Measurements from ENCODE around the gene TMED4. TPM values are rescaled to one million over a fixed set of nuclear protein-coding genes. Genes with fewer than 3 reads are reported as not detected.
A peak's percentile ranks its signal among the peaks of the same experiment; 100 is the strongest.

The TMED4 gene
- total and polyA plus RNA-seq, 2 of the 13 experiments (the other 11 are each of a cell fraction or from before 2014, with no cell fraction given): 81.4 to 109 TPM

DNA sequence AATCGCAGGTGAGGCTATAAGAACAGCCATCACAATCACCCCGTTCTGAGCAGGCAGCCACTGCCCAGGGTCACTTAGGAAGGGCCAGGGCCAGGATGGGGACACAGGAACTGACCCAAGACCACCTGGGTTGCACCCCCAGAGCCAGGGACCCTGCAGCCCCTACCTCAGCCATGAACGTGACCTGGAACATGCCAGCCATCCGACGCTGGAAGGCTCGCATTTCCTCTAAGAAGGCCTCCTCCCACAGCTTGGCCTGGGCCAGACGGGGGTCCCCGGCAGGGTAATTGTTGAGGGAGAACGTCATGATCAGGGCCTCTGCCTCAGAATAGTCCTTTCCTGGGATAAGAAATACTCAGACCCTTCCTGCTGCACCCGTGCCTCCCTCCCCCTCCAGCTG is 45.9 kb downstream of the TMED4 start:
- WGBS (ENCODE audit: low lambda C conversion rate): 76% methylated on average over 4 of the region's 10 CpGs
- Histone ChIP-seq H3K4me3 (replicated peaks in 1 of 3; ENCODE audit: insufficient read depth in 1 of 3, low read depth in 2 of 3, low read length in 3 of 3) (0 out of 6 replicates have a peak overlapping the region, but pooled peaks of 1 of the 3 experiments have one; percentile 22), H3K9ac (ENCODE audit: insufficient read depth, low read depth, low read length) (no peak overlapping the region), H3K9me3 (ENCODE audit: low read length) (no peaks in the 10 kb centered on the region), H2AFZ (ENCODE audit: low read length) (no peak overlapping the region), H3K79me2 (ENCODE audit: insufficient read depth, low read length) (peaks cover 61% of the 10 kb centered on the region), H4K20me1 (ENCODE audit: insufficient read depth, low read length) (peaks cover 19% of the 10 kb centered on the region), H3K4me1 (ENCODE audit: insufficient read depth, low read length) (peaks cover 75% of the 10 kb centered on the region), H3K36me3 (replicated peaks in 1 of 2; ENCODE audit: control insufficient read depth in 1 of 2, insufficient read depth in 2 of 2, low read length in 2 of 2) (peaks cover 6 to 41% of the 10 kb centered on the region in 2 experiments), H3K27me3 (ENCODE audit: control insufficient read depth in 1 of 2, insufficient read depth in 2 of 2, low read length in 2 of 2) (no peaks in the 10 kb centered on the region), H3K4me2 (ENCODE audit: low read depth, low read length) (peak overlapping the region; percentile 98), H3K27ac (ENCODE audit: extremely low read length, insufficient read depth, low read length) (no peak overlapping the region)
- in situ Hi-C loops (cut with HindIII; ENCODE audit: extremely low pct_ligation_motif_present, low pct_unique_long_range_greater_than_20kb) (no loop called here), intact Hi-C loops (cut with micrococcal nuclease; ENCODE audit: unreplicated experiment) (no loop called here)
- no TSS peak for BruUV-seq (replicated peaks)
- DNase-seq (ENCODE audit: low spot score) (no peak), ATAC-seq (no peak), FAIRE-seq (no peak)
- TF ChIP-seq PCBP1 (IDR thresholded peaks at IDR 0.05; ENCODE audit: borderline replicate concordance, low read depth, low read length) (0 out of 2 replicates have a peak, but pooled peaks have one; percentile 11), MTA1 (CRISPR knock-in tag; IDR thresholded peaks at IDR 0.05; ENCODE audit: borderline replicate concordance) (no peak)
- ChIA-PET CTCF (ENCODE audit: low intra/inter-chr PET ratio, low total read pairs) (no interaction called here), POLR2A (interaction anchor here (1.4 kb wide), 1 partner anchor 38 kb away, joined by 6 read pairs; the partner anchor contains the start of gene DDX56)

DNA sequence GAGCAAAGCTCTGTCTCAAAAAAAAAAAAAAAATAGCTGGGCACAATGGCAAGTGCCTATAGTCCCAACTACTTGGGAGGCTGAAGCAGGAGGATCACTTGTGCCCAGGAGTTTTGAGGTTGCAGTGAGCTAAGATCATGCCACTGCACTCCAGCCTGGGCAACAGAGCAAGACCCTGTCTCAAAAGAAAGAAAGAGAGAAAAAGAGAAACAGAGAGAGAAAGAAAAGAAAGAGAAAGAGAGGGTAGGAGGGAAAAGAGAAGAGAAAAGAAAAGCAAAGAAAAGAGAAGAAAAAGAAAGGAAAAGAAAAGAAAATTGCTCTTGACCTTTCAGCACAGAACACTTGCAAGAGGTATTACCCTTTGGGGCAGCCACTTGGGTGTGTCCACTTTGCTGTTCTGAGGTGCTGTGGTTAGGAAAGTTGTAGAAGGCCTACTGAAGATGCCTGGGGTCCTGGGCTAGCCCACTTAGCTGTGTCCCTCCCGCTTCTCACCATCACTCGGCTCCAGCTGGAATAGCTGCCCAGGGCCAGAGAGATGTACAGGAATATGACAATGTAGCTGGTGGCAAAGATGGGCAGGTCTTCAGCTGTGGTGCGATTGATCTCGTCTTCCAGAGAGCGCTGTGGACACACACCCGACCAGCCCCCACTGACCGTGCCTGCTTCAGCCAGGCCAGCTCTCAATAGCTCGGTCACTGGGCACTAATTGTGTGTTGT is 46.5 kb downstream of the TMED4 start:
- H3K4me3 ChIP-seq (replicated peaks in 1 of 3; ENCODE audit: insufficient read depth in 1 of 3, low read depth in 2 of 3, low read length in 3 of 3): no peak overlapping the region
- intact Hi-C loops (cut with micrococcal nuclease; ENCODE audit: unreplicated experiment): no loop called here
- no peak overlapping the region for H3K9ac ChIP-seq (ENCODE audit: insufficient read depth, low read depth, low read length)
- ATAC-seq (no peak), FAIRE-seq (no peak), DNase-seq (ENCODE audit: low spot score) (no peak)
- peaks cover 72% of the 10 kb centered on the region for H3K4me1 ChIP-seq (ENCODE audit: insufficient read depth, low read length)
- BruUV-seq (replicated peaks): no TSS peak
- peaks cover 19% of the 10 kb centered on the region for H4K20me1 ChIP-seq (ENCODE audit: insufficient read depth, low read length)
- H3K79me2 ChIP-seq (ENCODE audit: insufficient read depth, low read length): peaks cover 56% of the 10 kb centered on the region
- CTCF ChIA-PET (ENCODE audit: low intra/inter-chr PET ratio, low total read pairs): interaction anchor here (2.5 kb wide), 1 partner anchor 30 kb away, joined by 14 read pairs; no protein-coding TSS in a partner anchor
- peak overlapping the region; percentile 98 for H3K4me2 ChIP-seq (ENCODE audit: low read depth, low read length)
- peaks cover 8 to 41% of the 10 kb centered on the region in 2 experiments for H3K36me3 ChIP-seq (replicated peaks in 1 of 2; ENCODE audit: control insufficient read depth in 1 of 2, insufficient read depth in 2 of 2, low read length in 2 of 2)
- no peaks in the 10 kb centered on the region for H3K9me3 ChIP-seq (ENCODE audit: low read length)
- WGBS (ENCODE audit: low lambda C conversion rate): 98% methylated on average over 8 of the region's 8 CpGs
- H3K27ac ChIP-seq (ENCODE audit: extremely low read length, insufficient read depth, low read length): no peak overlapping the region
- POLR2A ChIA-PET: interaction anchor here (1.4 to 1.8 kb wide), 3 partner anchors 30 to 47 kb away, joined by 5 to 6 read pairs (median 6); partner anchors contain the start of genes DDX56 and TMED4
- no peaks in the 10 kb centered on the region for H3K27me3 ChIP-seq (ENCODE audit: control insufficient read depth in 1 of 2, insufficient read depth in 2 of 2, low read length in 2 of 2)
- in situ Hi-C loops (cut with HindIII; ENCODE audit: extremely low pct_ligation_motif_present, low pct_unique_long_range_greater_than_20kb): no loop called here
- H2AFZ ChIP-seq (ENCODE audit: low read length): no peak overlapping the region
- TF ChIP-seq RBFOX2 (IDR thresholded peaks at IDR 0.05; ENCODE audit: low read depth, low read length): 0 out of 2 replicates have a peak, but pooled peaks have one; percentile 20
- no peak for TF ChIP-seq HNRNPUL1 (IDR thresholded peaks at IDR 0.05; ENCODE audit: low read depth, low read length)
- TF ChIP-seq, protein P1, sequence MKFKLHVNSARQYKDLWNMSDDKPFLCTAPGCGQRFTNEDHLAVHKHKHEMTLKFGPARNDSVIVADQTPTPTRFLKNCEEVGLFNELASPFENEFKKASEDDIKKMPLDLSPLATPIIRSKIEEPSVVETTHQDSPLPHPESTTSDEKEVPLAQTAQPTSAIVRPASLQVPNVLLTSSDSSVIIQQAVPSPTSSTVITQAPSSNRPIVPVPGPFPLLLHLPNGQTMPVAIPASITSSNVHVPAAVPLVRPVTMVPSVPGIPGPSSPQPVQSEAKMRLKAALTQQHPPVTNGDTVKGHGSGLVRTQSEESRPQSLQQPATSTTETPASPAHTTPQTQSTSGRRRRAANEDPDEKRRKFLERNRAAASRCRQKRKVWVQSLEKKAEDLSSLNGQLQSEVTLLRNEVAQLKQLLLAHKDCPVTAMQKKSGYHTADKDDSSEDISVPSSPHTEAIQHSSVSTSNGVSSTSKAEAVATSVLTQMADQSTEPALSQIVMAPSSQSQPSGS (CRISPR knock-in tag; IDR thresholded peaks at IDR 0.05): no peak
- TF ChIP-seq KDM1A (CRISPR knock-in tag; IDR thresholded peaks at IDR 0.05): no peak
- TF ChIP-seq ZKSCAN8 (CRISPR knock-in tag; IDR thresholded peaks at IDR 0.05; ENCODE audit: borderline replicate concordance): no peak
- no peak for TF ChIP-seq ZNF367 (CRISPR knock-in tag; IDR thresholded peaks at IDR 0.05; ENCODE audit: borderline replicate concordance)
- TF ChIP-seq FOXP1 (IDR thresholded peaks at IDR 0.05): no peak
- no peak for TF ChIP-seq FOXP1 (CRISPR knock-in tag; IDR thresholded peaks at IDR 0.05)
- no peak for TF ChIP-seq ZNF383 (CRISPR knock-in tag; IDR thresholded peaks at IDR 0.05; ENCODE audit: borderline replicate concordance)
- TF ChIP-seq PPARG (CRISPR knock-in tag; conservative IDR thresholded peaks at IDR 0.05): no peak
- TF ChIP-seq CHCHD3 (CRISPR knock-in tag; IDR thresholded peaks at IDR 0.05): no peak
- TF ChIP-seq PHF8 (CRISPR knock-in tag; IDR thresholded peaks at IDR 0.05): no peak
- 0 out of 2 replicates have a peak, but pooled peaks have one; percentile 26 for TF ChIP-seq ZNF121 (CRISPR knock-in tag; IDR thresholded peaks at IDR 0.05)
- TF ChIP-seq SYNCRIP (IDR thresholded peaks at IDR 0.05; ENCODE audit: insufficient read depth, low read depth, low read length): no peak
- TF ChIP-seq ZNF10 (CRISPR knock-in tag; IDR thresholded peaks at IDR 0.05; ENCODE audit: borderline replicate concordance, low read depth): no peak
- TF ChIP-seq HOXD1 (CRISPR knock-in tag; IDR thresholded peaks at IDR 0.05): no peak
- no peak for TF ChIP-seq SMARCE1 (IDR thresholded peaks at IDR 0.05; ENCODE audit: borderline replicate concordance)
